HG03439 (cell line): Measurements from ENCODE around the gene ATRN.
"Not testable (repeated sequence)": the region's sequence is repeated elsewhere in the genome, so short reads cannot be mapped to it uniquely, and the experiment has no call there.

Experiments used
- ATAC-seq: cut with Tn5 transposase; IDR thresholded peaks from one replicate; pipeline ENCODE4 v1.9.1; 2021; ENCODE audit warnings: mild to moderate bottlenecking, moderate library complexity; ENCODE audit not compliant: unreplicated experiment

Gene ATRN

DNA sequence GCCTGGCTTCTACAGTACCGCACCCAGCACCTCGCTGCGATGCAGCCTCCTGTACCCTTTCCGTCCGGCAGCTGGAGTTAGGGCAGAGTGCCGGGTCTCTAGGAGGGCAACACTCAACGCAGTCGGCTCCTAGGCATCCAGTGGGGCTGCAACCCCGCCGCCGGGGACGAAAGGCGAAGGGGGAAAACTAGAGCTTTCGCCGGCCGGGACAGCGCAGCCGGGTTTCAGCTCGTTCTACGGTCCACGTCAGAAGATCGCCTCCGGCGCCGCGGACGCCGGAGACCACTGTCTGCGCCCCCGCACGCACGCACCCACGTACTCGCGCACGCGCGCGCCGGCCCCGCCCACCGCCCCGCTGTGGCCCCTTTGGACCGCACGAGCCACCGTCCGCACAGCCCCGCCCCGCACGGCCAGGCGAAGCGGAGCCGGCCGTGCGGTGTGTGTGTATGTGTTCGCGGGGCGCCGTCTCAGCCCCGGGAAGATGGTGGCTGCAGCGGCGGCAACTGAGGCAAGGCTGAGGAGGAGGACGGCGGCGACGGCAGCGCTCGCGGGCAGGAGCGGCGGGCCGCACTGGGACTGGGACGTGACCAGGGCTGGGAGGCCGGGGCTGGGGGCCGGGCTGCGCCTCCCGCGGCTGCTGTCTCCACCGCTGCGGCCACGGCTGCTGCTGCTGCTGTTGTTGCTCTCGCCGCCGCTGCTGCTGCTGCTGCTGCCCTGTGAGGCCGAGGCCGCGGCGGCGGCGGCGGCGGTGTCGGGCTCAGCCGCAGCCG, at the start of gene ATRN:
TSS of gene ATRN (plus strand) at position 392 of the 770 bp plus-strand sequence. CDS start at position 482, 90 bp downstream.
- peak; percentile 84 for ATAC-seq

DNA sequence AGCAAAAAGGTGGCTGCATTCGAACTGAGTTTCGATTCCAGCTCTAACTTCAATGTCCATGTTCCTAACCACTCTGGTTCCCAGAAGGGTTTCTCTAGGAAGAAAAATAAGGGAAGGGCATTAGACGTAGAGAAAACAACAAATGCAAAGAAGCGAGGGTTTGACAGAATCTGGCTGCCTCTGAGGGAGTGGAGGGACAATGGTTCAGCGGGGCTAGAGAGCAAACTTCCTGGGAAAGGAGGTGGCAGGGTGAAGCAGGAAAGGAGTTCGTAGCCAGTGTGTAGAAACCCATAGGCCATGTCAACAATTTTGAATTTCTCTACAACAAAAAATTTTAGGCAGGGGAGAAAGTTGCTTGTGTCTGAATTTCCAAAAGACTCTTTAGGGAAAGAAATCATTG, 48.8 kb upstream of the ATRN start:
- ATAC-seq = no peak

DNA sequence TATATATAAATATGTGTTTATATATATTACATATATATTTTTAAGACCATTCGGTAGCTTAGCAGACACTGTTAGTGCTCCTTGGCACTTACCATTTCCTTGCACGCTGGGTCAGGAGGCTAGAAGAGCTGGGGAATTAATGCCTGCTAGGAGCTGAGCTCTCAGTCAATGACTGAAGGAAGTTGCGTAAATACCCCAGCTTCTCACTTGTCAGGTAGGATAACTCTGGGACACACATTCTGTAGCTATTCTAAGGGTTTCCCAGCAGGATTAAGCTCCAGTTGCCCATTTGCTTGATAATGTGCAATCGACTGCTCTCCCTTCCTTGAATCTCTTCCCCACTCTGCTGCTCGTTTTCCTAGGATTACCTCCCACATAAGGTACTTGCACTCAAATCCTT, 47.7 kb upstream of the ATRN start:
- no peak for ATAC-seq

DNA sequence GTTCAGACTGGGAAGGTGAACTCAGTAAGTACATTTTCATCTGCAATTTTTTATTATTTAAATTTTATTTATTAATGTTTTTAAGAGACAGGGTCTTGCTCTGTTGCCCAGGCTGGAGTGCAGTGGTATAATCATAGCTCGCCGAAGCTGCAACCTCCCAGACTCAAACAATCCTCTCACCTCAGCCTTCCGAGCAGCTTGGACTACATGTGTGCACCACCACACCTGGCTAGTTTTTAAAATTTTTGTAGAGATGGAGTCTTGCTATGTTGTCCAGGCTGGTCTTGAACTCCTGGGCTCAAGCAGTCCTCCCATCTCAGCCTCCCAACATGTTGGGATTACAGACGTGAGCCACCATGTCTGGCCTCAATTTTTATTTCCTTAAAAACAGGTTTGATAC, 44.1 kb upstream of the ATRN start:
- ATAC-seq = not testable (repeated sequence)

DNA sequence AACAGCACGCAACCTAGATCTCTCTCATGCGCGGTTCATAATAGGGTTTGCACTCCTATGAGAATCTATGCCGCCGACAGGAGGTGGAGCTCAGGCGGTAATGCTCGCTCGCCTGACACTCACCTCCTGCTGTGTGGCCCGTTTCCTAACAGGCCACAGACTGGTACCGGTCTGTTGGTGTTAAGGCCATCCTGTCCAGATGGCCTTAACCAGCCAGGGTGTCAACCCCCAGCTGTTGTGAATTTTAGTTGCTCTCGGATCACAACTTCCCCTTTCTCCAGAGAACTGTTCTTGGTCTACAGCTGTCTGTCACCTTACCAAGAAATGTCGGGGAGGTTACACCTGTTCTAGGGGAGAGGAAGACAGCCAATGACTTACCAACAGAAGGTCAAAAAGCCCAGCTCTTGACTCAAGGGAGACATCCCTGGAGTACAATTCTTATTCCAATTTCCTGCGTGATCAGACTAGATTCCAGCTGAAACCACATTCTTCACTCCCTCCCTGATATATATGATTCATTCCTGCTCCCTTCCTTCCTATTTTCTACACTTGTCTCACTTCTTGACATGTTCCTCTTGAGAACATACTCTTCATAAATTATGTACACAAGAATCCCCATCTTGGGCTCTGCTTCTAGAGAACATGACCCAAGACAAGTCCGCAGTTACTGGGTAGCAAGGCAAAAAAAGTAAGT, 40.3 kb upstream of the ATRN start:
- ATAC-seq = no peak

DNA sequence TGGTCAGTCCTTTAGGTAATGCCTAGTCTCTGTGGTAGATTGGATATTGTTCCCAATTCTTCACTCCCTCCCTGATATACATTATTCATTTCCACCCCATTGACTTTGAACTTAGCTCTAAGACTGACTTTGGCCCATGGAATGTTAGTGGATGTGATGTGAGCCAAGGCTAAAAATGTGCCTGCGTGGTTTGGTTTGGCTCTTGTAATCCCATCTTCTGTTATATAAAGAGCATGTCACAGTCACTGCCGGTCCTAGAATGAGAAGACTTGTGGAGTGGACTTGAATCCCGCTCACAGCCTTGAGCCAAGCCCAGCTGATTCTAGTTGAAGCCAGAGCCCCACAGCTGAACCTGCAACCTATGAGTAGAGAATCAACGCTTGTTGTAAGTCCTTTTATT, 39.7 kb upstream of the ATRN start:
- no peak for ATAC-seq

DNA sequence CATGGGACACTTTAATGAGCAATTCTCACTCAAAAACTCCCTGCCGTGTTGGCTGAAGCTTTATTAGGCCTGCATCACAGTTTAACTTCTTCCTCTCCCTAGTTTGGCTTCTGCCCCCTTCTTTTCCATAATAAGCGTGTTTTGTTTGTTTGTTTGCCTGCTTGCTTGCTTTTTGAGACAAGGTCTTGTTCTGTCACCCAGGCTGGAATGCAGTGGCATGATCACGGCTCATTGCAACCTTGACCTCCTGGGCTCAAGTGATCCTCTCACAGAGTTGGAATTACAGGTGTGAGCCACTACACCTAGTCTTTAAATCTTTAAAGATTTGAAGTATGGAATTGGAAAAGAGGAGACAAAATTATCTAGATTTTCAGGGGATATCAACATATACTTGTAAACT, 38.0 kb upstream of the ATRN start:
- no peak for ATAC-seq

DNA sequence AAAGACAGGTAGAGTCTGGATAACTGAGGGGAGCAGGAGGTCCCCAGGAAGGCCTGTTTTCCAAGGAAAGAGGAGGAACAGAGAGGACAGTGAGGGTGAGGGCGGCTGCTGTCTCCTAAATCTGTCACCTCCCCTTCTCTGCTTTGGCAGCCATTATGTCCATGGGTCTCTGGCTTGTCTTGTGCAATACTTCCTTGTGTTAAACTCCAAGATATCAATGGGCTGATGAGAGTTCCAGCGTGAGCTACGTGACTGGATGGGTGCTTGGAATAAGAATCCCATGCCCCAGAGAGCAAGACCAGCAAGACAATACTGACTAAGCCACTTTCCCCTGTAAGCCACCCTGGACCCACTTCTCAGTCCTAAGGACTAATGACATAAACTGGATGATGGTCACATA, 37.1 kb upstream of the ATRN start:
- no peak for ATAC-seq

DNA sequence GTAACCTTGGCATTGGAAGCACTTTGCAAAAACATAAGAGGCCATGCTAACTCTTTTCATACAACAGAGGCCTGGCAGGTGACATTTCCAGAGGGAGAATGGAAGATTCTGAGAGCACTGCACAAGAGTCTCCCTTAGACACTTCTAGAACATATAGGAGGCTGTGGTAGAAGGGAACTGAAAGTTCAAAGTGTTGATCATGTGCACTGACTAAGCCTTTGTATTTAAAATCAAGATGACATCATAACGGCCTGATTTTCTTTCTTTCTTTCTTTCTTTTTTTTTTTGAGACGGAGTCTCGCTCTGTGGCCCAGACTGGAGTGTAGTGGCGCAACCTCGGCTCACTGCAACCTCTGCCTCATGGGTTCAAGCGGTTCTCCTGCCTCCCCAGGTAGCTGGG, 36.6 kb upstream of the ATRN start:
- no peak for ATAC-seq

DNA sequence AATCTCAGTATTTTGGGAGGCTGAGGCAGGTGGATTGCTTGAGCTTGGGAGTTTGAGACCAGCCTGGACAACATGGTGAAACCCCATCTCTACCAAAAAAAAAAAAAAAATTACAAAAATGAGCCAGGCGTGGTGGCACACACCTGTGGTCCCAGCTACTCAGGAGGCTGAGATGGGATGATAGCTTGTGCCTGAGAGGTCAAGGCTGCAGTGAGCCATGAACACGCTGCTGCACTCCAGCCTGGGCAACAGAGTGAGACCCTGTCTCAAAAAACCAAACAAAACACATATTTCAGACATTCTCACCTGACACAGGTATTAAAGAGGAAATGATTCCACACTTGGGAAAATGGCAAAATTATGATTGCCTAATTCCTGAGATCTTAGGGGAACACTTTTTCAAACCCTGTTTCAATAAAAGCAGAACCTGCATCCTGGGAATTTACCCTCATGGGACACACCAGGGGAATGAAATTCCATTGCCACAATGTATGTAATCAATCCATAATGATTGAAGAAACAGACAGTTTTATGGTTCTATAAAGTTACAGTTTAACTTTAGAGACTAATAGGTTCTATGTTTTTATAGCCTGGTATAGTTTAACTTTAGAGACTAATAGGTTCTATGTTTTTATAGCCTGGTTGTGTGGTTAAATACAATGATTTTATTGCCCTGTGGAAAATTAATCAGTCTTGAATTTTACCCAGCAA, 33.8 kb upstream of the ATRN start:
- no peak for ATAC-seq

DNA sequence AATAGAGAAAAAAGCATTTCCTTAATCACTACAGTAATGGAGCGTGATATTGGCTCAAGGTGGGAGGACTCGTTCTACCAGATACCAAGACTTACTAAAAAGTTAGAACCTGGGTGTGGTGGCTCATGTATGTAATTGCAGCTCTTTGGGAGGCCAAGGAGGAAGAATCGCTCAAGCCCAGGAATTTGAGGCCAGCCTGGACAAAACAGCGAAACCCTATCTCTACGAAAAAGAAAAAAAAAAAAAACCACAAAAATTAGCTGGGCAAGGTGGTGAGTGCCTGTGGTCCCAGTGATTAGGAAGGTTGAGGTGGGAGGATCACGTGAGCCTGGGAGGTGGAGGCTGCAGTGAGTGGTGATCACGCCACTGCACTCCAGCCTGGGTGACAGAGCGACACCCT, 24.0 kb upstream of the ATRN start:
- no peak for ATAC-seq

DNA sequence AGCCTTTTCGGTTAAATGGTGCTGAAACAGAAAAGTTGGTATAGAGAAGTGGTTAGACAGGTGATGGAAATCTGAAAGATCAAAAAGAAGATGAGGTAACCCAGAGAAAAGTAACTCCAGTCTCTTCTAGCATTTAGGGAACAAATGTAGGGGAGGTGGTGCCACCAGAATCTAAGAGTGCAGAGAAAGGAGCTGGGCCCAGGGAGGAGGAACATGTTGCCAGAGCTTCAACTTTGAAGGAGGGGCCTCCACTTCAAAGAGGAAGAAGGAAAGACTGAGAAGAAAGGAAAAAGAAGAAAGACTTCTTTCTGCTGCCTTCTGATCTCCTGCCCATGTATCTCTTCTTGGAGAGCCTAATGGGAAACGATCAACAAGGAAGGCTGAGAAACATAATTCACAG, 23.5 kb upstream of the ATRN start:
- no peak for ATAC-seq

DNA sequence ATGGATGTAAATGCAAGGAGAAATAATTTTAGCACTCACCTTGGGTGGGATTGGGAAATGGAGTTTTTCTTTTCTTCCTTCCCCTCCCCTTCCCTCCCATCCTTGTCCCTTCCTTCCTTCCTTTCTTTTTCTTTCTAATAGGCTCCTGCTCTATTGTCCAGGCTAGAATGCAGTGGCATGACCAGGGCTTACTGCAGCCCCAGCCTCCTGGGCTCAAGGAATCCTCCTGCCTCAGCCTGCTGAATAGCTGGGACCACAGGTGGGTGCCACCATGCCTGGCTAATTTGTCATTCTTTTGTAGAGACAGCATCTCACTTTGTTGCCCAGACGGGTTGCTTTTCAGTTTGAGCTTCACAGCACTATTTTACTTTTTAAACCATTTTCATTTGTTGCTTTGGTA, 21.5 kb upstream of the ATRN start:
- no peak for ATAC-seq

DNA sequence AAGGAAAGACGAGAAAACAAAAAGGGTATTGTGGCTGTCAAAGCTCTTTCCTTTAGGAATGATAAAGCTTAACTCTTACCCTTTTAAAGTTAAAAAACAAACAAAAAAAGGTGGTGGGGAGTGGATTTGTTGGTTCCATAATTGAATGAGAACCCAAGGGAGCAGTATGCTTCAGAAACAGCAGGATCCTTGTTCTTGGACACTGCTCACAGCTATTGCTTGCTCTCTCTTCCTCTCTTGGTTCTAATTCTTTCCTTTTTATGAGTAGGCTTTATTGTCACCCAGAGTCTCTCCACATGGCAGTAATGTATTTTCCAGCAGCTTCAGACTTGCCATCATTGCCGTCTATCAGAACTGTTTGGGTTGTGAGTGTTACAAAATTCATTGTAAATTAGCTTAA, 18.7 kb upstream of the ATRN start:
- ATAC-seq = no peak

DNA sequence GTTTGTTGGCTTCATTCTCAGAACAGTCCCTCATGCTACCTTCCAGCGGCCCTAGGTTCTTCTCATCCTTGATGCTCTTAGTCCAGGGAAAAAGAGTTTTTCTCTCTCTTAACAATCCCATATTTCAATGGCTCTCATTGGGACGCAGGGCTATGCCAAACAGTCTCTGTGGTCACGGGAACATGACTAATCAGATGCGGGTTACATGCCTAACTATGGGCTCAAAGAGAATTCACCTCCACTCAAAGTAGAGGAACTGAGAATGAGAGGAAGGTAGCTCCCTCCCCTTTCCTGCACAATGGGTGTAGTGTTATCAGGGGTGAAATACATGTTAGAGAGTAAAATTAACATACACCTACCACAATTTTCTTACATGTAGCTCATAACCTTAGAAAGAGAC, 18.1 kb upstream of the ATRN start:
- ATAC-seq = no peak

DNA sequence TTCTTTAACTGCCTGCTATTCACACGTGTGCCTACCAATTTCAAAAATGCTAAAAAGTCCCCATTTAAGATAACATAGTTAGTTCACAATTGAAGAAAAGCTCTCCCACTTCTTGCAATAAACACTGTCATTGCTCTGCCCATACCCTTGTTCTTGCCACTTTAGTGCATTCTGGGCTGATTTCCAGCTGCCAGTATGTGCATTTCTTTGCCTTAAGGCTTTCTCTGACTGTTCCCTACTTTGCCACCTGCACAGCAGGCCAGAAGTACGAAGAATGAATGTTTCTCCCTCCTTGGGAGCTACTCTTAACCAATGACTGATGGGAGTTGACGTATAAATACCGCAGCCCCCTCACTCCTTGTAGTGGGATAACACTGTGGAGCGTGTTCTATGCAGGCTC, 16.0 kb upstream of the ATRN start:
- no peak for ATAC-seq

DNA sequence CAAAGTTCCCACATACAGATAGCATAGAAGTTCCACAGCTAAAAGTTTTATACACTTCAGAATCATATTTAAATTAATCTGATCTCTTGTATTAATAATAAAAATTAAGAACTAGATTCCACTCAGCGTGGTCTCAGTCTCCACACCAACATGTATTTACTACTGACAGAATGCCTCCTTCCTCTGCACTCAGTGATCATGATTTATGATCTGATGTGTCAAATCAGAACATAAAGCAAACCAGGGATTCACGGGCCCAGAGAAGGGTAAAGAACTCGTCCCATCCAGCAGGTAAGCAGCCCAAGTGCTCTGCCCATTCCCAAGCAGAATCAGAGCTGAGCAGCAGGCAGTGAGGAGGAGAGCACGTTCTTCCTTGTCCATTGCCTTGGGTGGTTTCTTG, 14.2 kb upstream of the ATRN start:
- no peak for ATAC-seq

DNA sequence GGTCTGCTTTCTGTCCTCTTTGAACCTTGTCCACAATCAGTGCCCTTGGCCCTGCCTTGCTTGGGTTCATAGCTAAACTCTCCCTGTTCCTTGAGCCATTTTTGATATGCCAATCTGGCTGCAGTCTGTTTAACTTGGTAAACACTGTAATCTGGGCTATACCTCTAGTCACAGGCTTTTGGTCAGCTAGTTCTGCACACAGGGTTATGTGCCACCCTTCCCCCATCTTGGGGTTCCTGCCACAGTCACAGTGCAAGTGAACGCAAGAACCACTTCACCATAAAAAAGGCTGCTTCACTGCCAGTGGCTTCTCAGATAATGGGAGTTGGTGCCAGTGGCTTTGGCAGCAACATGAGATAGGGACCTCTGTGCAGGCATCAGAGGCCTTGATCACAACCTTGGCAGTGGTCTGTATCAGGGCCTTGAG, 10.9 kb upstream of the ATRN start:
- no peak for ATAC-seq

DNA sequence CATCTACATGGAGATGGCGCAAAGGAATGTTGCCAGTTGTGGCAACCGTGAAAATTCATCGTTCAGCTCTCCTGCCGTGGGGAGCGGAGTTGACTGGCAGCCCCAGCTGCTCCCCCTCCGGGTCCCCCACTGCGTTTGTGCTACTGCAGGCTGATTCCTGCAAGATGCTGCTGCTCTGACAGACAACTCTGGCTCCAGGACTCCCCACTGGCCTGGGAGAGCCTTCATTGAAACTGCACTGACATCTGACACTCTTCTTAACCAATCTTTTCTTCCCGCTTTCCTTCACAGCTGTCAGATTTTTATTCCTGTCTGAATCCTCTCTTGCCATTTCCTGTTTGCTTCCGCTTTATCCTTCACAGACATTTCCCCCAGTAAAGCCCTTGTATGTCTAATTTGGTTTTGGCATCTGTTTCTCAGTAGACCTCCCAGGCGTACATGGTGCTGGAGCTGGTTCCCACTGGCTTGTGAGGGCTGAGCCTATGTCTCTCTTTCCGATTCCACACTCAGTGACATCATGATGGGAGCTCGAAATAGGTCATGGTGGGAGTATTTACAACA, 9.5 kb upstream of the ATRN start:
- no peak for ATAC-seq

DNA sequence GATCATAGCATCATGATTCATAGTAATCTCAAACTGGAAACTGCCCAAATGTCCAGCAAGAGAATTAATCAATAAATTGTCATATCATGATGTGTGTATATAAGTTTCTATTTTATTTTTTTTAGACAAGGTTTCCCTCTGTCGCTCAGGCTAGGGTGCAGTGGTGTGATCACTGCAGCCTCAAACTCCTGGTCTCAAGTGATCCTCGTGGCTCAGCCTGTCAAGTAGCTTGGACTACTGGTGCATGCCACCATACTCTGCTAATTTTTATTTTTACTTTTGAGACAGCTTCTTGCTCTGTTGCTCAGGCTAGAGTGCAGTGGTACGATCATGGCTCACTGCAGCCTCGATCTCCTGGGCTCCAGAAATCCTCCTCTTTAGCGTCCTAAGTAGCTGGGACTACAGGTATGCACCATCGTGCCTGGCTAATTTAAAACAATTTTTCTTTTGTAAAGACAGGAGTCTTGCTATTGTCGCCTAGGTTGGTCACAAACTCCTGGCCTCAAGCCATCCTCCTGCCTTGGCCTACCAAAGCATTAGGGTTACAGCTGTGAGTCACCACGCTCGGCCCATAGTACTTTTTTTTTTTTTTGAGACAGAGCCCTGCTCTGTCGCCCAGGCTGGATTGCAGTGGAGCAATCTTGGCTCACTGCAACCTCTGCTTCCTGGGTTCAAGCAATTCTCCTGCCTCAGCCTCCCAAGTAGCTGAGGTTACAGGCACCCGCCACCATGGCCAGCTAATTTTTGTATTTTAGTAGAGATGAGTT, 8.7 kb upstream of the ATRN start:
- ATAC-seq = no peak

DNA sequence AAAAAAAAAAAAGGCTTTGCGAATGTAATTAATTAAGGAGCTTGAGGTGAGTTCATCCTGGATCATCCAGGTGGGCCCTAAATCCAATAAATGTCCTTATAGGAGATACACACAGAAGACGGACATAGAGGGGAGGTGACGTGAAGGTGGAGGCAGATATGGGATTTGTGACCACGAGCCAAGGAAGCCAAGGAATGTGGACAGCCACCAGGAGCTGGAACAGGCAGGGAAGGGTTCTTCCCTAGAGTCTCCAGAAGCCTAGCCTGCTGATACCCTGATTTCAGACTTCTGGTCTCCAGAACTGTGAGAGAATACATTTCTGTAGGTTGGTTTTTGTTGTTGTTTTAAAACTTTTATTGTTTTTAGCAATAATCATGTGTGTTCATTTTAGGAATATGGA, 6.7 kb upstream of the ATRN start:
- ATAC-seq = no peak
